DMS53 treated with DMSO at 0.1 percent for 48 hours (cell line): ENCODE data around the gene MRTFA.

Experiments used
- DNase-seq: peaks from one replicate; lab custom pipeline; 2025; ENCODE audit not compliant: unreplicated experiment; lab: John Stamatoyannopoulos, UW

Gene MRTFA

GRCh38 chr22:40433416-40434090 lies 203.0 kb downstream of the MRTFA start:
- DNase-seq: no peak

- no peak for DNase-seq
Observed at GRCh38 chr22:40432625-40433024, 203.9 kb downstream of the MRTFA start.

- DNase-seq: no peak
Observed at GRCh38 chr22:40432157-40432556, 204.4 kb downstream of the MRTFA start.

- no peak for DNase-seq
Observed at GRCh38 chr22:40430991-40431390, 205.5 kb downstream of the MRTFA start.

GRCh38 chr22:40429481-40429880 lies 207.0 kb downstream of the MRTFA start:
- no peak for DNase-seq

- DNase-seq: no peak
Observed at GRCh38 chr22:40428796-40429195, 207.7 kb downstream of the MRTFA start.

- no peak for DNase-seq
Observed at GRCh38 chr22:40426594-40427333, 209.8 kb downstream of the MRTFA start.

GRCh38 chr22:40425082-40425481 lies 211.4 kb downstream of the MRTFA start:
- DNase-seq: no peak

GRCh38 chr22:40423882-40424640 lies 212.5 kb downstream of the MRTFA start:
- DNase-seq: no peak

- no peak for DNase-seq
Observed at GRCh38 chr22:40423310-40423688, 213.2 kb downstream of the MRTFA start.

GRCh38 chr22:40422558-40423309 lies 213.8 kb downstream of the MRTFA start:
- no peak for DNase-seq

GRCh38 chr22:40421941-40422340 lies 214.6 kb downstream of the MRTFA start:
- no peak for DNase-seq

GRCh38 chr22:40421082-40421350 lies 215.5 kb downstream of the MRTFA start:
- no peak for DNase-seq

- DNase-seq: no peak
Observed at GRCh38 chr22:40420341-40421081, 216.0 kb downstream of the MRTFA start.

GRCh38 chr22:40419718-40420117 lies 216.8 kb downstream of the MRTFA start:
- no peak for DNase-seq

GRCh38 chr22:40418366-40419201 lies 217.9 kb downstream of the MRTFA start:
- no peak for DNase-seq

GRCh38 chr22:40417881-40418280 lies 218.6 kb downstream of the MRTFA start:
- no peak for DNase-seq

GRCh38 chr22:40417041-40417440 lies 219.5 kb downstream of the MRTFA start:
- DNase-seq: no peak

GRCh38 chr22:40416636-40417035 lies 219.9 kb downstream of the MRTFA start:
- no peak for DNase-seq

- no peak for DNase-seq
Observed at GRCh38 chr22:40416267-40416570, 220.3 kb downstream of the MRTFA start.
